Measurements from ENCODE around the gene FLRT1. TPM values are rescaled to one million over a fixed set of nuclear protein-coding genes. Genes with fewer than 3 reads are reported as not detected.

FLRT1 gene
- total and polyA plus RNA-seq, 2 of the 13 experiments (the other 11 are each of a cell fraction or from before 2014, with no cell fraction given), result 0.02 to 0.08 TPM

DNA sequence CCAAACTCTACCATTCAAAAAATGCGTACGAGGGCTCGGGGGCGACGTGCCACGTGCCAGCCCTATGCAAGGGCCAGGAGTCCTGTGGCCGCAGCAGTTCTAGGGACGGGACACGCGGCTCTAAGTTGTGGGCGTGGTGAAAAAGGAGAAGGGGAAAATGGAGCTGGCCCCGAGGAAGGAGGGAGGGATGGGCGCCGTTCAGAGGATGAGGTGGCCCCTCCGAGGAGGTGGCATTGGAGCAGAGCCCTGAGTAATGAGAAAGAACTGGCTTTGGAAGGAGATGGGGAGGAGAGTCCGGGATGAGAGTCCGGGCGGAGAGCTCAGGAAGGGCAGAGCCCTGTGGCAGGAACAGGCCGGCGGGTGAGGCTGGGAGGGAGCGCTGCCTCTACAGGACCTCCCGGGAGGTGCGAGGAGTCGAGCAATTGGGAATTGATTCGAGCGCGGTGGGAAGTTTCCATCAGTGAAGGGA lies 28.5 kb upstream of the FLRT1 start (continued):
- TF ChIP-seq ZNF263 (CRISPR knock-in tag; IDR thresholded peaks at IDR 0.05), result no peak
- TF ChIP-seq ZNF558 (CRISPR knock-in tag; IDR thresholded peaks at IDR 0.05; ENCODE audit: borderline replicate concordance), result no peak
- TF ChIP-seq REL (CRISPR knock-in tag; conservative IDR thresholded peaks at IDR 0.05), result no peak
- TF ChIP-seq EHMT2 (IDR thresholded peaks at IDR 0.05; ENCODE audit: borderline replicate concordance, low read depth, low read length), result no peak
- TF ChIP-seq THRA (CRISPR knock-in tag; IDR thresholded peaks at IDR 0.05; ENCODE audit: borderline replicate concordance), result no peak
- TF ChIP-seq AHR (CRISPR knock-in tag; IDR thresholded peaks at IDR 0.05), result no peak
- TF ChIP-seq ZNF609 (CRISPR knock-in tag; IDR thresholded peaks at IDR 0.05; ENCODE audit: borderline replicate concordance), result no peak
- TF ChIP-seq MYC (CRISPR knock-in tag; IDR thresholded peaks at IDR 0.05; ENCODE audit: borderline replicate concordance), result 0 out of 2 replicates have a peak, but pooled peaks have one; percentile 29
- TF ChIP-seq, protein P1, sequence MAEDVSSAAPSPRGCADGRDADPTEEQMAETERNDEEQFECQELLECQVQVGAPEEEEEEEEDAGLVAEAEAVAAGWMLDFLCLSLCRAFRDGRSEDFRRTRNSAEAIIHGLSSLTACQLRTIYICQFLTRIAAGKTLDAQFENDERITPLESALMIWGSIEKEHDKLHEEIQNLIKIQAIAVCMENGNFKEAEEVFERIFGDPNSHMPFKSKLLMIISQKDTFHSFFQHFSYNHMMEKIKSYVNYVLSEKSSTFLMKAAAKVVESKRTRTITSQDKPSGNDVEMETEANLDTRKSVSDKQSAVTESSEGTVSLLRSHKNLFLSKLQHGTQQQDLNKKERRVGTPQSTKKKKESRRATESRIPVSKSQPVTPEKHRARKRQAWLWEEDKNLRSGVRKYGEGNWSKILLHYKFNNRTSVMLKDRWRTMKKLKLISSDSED (CRISPR knock-in tag; IDR thresholded peaks at IDR 0.05), result no peak
- no peak for TF ChIP-seq ZNF256 (CRISPR knock-in tag; conservative IDR thresholded peaks at IDR 0.05)
- TF ChIP-seq ZNF543 (CRISPR knock-in tag; IDR thresholded peaks at IDR 0.05), result peak; percentile 44; the same call in 1 of the 2 replicates
- TF ChIP-seq ZBTB39 (CRISPR knock-in tag; IDR thresholded peaks at IDR 0.05), result no peak
- TF ChIP-seq ZNF282 (IDR thresholded peaks at IDR 0.05; ENCODE audit: partially characterized antibody), result no peak
- TF ChIP-seq, protein P2, sequence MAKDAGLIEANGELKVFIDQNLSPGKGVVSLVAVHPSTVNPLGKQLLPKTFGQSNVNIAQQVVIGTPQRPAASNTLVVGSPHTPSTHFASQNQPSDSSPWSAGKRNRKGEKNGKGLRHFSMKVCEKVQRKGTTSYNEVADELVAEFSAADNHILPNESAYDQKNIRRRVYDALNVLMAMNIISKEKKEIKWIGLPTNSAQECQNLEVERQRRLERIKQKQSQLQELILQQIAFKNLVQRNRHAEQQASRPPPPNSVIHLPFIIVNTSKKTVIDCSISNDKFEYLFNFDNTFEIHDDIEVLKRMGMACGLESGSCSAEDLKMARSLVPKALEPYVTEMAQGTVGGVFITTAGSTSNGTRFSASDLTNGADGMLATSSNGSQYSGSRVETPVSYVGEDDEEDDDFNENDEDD (CRISPR knock-in tag; IDR thresholded peaks at IDR 0.05; ENCODE audit: borderline replicate concordance), result no peak
- no peak for TF ChIP-seq ZFX (CRISPR knock-in tag; IDR thresholded peaks at IDR 0.05; ENCODE audit: low read depth)
- TF ChIP-seq NFATC3 (CRISPR knock-in tag; IDR thresholded peaks at IDR 0.05), result 0 out of 2 replicates have a peak, but pooled peaks have one; percentile 14
- TF ChIP-seq CAMTA2 (CRISPR knock-in tag; IDR thresholded peaks at IDR 0.05; ENCODE audit: borderline replicate concordance), result no peak
- no peak for TF ChIP-seq ZSCAN31 (CRISPR knock-in tag; IDR thresholded peaks at IDR 0.05; ENCODE audit: low read depth)
- 0 out of 2 replicates have a peak, but pooled peaks have one; percentile 48 for TF ChIP-seq ZZZ3 (CRISPR knock-in tag; IDR thresholded peaks at IDR 0.05; ENCODE audit: borderline replicate concordance)
